ENCODE data around the gene RANGAP1. TPM values are rescaled to one million over a fixed set of nuclear protein-coding genes. Genes with fewer than 3 reads are reported as not detected.
A peak's percentile ranks its signal among the peaks of the same experiment; 100 is the strongest.

RANGAP1 gene, protein sequence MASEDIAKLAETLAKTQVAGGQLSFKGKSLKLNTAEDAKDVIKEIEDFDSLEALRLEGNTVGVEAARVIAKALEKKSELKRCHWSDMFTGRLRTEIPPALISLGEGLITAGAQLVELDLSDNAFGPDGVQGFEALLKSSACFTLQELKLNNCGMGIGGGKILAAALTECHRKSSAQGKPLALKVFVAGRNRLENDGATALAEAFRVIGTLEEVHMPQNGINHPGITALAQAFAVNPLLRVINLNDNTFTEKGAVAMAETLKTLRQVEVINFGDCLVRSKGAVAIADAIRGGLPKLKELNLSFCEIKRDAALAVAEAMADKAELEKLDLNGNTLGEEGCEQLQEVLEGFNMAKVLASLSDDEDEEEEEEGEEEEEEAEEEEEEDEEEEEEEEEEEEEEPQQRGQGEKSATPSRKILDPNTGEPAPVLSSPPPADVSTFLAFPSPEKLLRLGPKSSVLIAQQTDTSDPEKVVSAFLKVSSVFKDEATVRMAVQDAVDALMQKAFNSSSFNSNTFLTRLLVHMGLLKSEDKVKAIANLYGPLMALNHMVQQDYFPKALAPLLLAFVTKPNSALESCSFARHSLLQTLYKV
- total RNA-seq (2014; rRNA removed), result 110 and 135 TPM in 2 replicates
- 104 TPM for polyA plus RNA-seq (2012)

DNA sequence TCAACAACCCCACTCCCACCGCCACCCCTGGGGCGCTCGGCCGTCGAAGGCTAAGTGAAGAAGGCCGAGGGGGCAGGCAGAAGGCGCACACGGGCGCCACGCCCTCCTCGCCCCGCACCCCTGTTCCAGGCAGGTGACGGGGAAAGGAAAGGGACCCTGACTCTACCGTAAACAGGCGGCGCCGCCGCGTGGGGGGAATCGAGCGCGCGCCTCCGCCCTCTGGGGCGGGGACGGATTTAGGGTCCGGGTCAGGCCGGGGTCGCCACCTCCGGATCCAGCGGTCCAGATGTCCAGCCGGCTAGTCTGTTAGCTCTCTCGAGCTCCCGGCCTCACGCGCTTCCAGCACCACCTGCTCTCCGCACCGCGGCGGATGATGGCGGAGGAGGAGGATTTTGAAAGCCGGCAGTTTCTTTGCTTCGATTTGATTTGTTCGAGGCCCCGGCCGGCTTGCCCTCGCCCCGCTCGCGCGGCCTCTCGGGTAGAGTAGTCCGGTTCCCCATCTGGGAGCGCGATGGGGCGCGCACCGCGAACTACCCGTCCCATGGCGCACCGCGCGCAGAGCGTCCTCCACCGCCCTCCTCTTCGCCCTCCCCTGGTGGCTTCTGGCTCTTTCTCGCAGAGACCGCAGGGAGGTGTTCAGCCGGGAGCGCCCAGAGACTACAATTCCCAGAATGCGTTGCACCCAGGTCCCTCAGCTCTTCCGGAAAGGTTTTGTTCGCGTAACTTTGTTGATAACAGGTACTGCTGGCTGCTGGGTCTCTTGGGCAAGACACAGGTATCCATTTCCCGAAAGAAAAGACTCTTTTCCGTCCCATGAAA, at the start of gene RANGAP1:
RANGAP1 (minus strand) TSS at position 368 of the 819 bp plus-strand sequence. CDS start 5,143 bp downstream, outside the sequence.
- peak; percentile 98 for DNase-seq (ENCODE audit: low read depth)

DNA sequence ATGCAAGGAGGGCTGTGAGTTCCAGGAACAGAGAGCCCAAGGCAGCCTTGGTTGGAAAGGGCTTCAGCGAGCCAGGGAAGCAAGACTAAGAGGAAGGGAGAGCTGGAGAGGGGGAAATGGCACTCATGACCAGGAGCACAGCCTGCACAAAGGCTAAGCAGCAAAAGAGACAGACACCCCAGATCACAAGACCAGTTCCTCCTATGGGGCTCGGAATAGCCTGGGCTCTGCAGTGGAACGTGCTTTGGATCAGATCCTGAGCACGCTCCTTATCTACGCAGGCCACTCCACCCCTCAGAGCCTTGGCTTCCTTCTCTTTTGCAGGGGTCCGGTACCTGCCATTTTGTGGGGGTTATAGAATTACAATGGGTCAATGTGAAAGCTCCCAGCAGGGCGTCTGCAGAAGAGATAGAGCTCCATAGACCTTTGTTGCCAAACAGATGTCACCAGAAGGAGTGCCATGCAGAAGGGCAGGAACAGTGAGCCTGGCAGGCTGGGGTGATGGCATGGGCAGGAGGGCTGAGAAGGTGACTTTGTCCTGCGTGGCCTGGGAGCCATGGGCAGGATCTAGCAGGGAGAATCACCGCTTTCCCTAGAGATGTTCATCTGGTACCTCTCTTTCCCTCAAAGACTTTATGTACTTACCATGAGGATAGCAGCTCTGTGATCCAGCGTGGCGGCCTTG, 49.1 kb upstream of the RANGAP1 start:
- no peak for DNase-seq (ENCODE audit: low read depth)

DNA sequence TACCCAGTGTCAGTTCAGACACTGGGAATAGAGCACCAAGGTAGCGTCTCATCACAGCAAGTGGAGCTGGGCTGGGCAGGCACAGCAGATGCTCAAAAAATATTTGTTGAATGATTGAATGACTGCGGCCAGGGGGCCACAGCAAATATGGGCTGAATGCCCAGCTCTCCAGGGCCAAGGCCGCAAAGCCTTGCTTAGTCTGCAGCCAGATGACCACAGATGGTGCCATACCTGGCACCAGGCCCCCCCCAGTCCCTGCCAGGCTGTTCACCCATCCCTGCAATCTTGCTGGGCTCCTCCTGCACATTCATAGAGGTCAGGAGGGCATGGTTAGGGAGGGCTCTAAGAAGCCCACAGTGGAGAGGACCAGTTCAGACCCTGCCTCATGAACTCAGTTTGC, 48.2 kb upstream of the RANGAP1 start:
- DNase-seq (ENCODE audit: low read depth), result no peak

DNA sequence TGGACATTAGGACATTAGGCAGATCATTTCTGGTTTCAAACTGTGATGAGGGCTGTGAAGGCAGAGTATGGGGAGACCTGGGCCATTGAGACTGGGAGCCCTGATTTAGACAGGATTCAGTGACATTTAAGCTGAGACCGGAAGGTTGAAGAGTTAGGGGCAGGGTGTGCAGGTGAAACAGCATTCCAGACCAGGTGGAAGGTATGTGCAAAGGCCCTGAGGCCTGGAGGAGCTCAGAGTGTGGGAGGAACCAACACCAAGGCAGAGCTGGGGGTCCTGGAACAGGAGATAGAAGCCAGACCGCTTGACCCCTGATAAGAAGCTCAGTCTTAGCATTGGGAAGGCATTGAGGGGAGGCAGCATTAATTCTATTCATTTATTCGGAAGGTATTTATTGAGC, 47.8 kb upstream of the RANGAP1 start:
- DNase-seq (ENCODE audit: low read depth), result no peak

DNA sequence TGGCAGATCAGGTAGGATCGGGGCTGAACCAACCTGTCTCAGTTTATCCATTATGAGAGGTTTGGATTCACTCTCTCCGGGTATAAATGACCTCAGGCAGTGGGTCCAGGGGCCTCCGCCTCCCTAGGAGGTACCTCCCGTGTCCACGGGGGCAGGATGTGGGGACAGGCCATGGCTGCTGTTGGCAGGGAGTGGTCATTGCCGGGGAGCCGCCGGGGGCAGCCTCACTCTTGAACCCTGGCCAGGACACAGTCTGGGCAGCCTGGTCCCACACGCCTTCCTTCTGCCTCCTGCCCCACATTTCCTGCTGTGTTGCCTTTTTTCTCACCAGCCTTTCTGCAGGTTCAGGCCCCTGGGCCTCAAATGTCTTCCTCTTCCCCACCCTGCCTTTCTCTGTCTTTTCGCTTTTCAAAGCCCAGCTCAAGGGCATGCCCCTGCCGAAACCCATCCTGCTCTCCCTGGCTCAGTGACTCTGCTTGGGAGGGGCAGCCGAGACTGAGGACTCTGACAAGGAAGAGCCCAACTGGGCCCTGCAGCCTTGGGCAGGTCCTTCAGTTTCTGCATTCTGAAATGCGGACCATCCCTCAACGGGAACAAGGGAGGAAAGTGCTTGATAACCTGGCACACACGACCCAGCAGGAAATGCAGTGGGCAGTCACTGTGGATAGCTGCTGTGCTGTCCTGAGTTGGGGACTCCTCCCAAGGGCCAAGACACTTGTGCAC, 46.4 kb upstream of the RANGAP1 start:
- no peak for DNase-seq (ENCODE audit: low read depth)

DNA sequence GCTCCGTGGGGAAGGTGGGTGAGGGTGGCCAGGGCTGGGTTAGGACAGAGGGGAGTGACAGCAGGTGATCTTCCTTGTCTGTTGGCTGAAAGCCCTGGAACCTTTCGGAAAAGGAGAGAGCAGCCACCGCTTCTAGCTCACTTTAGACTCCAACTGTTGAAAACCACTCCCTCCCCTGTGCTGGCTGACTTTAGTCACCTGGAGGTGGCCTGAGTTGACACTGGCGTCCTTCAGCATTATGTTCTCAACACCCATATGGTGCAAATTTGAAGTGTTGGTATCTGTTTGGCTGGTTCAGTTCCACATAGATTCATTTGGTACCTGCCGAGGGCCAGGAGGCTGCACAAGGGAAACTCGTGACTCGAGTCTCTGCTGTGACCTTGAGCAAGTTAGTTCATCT, 44.2 kb upstream of the RANGAP1 start:
- DNase-seq (ENCODE audit: low read depth), result no peak

DNA sequence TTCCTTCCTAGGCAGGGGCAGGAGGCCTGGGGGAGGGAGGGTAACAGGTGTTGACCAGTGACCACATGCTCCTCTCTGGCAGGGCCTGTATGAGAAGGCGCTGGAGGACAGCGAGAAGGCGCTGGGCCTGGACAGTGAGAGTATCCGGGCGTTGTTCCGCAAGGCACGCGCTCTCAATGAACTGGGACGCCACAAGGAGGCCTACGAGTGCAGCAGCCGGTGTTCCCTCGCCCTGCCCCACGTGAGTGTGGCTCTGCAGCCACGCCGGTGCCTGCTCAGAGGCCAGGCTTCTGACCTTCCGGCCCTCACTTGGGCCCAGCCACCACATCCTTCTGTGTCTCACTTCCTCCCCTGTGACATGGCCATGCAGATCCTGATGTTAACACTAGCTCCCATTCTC, 41.1 kb upstream of the RANGAP1 start:
- peak; percentile 40 for DNase-seq (ENCODE audit: low read depth)

DNA sequence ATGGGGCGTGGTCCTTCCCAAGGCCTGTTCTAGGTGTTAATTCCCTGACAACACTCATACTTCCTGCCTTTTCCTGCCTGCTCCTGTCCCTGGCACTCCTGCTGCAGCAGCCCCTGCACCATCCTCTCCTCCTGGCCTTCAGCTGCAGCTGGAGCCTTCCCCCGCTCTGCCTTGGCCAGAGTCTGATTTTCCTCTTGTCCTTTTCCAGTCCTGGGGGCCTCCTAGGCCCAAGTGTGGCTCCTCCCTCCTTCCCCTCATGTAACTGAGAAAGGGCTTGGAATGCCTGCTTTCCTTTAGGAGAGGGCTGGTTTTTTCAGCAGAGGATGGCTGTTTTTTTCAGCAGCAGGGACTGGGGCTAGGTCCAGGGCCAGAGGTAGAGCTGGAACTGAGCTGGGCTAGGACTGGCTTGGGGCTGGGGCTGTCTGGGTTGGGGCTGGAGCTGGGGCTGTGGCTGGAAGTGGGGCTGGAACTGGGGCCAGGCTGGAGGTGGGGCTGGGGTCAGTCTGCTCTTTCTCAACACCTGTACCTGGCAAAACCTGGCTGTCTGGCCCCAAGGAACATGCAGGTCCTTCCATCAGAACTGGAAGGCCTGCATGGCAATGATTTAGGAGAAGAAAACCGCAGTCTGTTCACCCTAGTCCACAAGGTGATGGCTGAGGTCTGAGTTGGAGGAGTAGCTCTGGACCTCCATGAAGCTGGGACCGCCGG, 39.0 kb upstream of the RANGAP1 start:
- no peak for DNase-seq (ENCODE audit: low read depth)

DNA sequence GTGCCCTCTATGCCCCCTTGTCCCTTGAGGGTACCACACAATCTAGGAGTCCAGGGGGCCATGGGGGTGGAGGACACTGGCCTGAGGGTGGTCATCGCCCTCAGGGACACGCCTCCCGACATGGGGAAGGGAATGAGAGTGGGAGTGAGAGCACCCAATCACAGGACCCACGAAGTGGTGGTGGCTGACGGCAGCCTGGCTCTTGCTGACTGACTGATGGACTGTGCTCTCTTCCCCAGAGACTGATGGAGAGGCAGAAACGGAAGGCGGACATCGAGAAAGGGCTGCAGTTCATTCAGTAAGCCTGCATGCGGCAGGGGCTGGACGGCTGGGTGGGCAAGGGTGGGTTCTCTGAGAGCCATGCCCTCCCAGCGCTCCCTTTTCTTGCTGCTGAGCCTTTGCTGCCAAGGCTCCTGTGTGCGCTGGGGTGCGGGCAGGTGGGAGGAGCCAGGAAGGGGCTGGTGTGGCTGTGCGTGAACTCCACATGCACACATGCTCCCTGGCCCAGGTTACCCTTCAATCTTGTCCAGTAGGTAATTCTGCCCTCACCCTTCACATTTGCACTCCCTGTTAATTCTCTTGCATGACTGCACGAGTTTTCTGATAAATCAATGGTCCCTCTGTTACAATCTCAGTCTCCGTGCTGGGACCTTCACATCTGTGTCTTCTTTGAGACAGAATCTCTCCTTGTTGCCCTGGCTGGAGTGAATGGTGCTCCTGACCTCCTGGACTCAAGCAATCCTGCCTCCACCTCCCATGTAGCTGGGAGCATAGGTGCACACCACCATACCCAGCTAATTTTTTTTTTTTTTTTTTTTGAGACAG, 34.6 kb upstream of the RANGAP1 start:
- no peak for DNase-seq (ENCODE audit: low read depth)

DNA sequence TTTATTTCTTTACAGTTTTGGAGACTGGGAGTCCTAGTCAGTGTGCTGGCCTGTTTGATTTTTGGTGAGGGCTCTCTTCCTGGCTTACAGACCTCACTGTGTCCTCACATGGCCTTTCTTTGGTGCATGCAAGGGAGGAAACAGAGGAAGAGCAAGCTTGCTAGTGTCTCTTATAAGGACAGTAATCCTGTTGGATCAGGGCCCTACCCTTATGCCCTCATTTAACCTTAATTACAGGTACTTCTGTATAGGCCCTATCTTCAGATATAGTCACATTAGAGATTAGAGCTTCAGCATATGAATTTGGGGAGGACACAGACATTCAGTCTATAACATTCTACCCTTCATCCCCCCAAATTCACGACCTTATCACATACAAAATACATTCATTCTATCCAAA, 29.6 kb upstream of the RANGAP1 start:
- no peak for DNase-seq (ENCODE audit: low read depth)

DNA sequence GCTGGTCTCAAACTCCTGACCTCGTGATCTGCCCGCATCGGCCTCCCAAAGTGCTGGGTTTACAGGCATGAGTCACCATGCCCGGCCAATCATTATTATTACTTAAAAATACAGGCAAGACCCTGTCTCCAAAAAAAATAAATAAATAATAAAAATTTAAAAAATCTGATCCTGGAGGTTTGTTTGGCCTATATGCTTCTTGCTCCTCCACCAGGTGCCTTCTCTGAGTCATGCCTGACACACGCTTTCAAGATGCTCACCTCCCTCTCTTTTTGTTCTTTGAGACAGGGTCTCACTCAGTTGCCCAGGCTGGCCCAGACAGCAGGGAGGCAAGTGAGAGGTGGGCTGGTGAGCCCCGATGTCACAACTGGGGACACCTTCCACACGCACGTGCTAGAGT, 28.8 kb upstream of the RANGAP1 start:
- DNase-seq (ENCODE audit: low read depth), result no peak

DNA sequence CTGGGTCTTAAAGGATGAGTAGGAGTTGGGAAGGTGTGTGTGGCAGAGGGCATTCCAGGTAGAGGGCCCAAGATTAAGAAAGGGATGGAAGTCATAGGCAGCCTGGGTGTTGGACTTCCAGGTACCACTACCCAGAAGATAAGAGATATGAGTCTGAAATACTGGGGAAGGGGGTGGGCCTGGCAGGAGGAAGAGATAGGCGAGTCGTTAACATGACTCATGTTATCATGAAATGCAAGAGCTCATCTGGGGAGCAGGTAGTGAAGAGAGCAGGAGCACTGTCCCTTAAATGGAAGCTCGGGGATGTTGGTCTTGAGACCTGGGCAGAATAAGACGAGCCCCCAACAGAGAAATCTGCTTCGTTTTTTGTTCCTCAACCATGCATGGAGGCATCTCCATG, 25.5 kb upstream of the RANGAP1 start:
- no peak for DNase-seq (ENCODE audit: low read depth)

DNA sequence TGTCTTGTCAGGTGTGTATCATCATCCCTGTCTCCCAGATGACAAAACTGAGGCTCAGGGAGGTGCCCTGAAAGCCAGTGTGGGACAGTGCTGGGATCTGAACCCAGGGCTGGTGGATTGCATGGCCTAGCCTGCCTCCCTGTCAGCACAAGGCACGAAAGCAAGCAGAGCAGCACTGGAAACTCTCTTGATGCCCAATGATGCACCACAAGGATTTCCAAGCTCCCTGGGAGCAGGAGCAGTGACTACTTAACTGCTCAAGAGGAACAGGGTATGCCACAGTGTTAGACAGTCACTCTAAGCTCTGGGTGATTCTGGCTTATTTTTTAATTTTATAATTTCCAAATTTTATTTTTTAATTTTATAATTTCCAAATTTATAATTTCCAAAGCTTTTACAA, 24.3 kb upstream of the RANGAP1 start:
- DNase-seq (ENCODE audit: low read depth), result no peak

DNA sequence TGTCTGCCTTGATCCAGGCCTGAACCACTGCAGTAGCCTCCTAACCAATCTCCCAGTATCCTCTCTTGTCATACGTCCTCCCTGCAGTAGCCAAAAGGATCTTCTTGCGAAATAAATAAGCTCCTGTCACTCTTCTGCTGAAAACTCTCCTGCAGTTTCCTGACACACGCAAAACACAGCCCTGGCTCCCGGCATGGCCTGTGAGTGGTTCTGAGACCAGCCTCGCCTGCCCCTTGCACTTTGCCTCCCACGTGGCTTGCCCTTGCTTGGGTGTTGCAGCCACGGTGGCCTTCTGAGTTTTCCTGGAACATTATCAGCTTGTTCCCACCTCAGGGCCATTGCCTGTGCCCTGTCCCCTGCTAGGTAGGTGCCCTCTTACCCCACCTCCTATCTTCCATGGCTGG, 22.6 kb upstream of the RANGAP1 start:
- no peak for DNase-seq (ENCODE audit: low read depth)

DNA sequence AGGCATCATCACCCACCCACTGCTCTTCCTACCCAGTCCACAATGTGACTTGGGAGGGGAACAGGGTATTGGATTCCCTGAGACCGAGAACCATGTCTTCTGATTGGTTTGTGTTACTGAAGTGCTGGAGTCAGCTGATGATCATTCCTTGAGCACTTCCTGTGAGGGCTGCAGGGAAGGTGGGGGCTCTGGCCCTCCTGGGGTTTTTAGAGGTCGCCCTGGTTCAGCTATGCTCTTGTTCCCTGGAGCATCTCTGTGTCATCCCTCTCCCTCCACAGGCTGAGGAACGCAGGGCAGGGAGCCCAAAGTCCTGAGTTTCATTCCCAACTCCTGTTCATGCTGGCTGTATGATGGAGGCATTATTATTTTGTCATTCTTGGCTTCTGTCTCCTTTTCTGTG, 22.1 kb upstream of the RANGAP1 start:
- peak; percentile 72 for DNase-seq (ENCODE audit: low read depth)

DNA sequence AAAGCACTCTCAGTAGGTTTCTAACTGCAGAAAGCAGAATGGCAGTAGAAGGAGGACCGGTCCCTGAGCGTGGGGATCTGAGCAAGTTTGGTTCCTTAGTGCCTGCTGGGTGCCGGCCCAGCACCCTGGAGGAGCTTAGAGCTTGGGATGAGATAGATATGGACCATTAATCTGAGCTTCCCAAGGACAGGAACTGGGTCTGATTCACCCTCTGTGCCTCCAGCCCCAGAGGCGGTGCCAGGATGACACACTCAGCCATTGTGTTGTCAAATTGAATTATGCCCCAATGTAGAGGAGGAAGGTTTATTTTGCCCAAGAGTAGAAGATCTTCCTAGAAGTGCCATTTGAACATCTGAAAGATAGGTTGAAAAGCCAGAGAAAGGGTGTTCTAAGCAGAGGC, 19.7 kb upstream of the RANGAP1 start:
- DNase-seq (ENCODE audit: low read depth), result peak; percentile 76

DNA sequence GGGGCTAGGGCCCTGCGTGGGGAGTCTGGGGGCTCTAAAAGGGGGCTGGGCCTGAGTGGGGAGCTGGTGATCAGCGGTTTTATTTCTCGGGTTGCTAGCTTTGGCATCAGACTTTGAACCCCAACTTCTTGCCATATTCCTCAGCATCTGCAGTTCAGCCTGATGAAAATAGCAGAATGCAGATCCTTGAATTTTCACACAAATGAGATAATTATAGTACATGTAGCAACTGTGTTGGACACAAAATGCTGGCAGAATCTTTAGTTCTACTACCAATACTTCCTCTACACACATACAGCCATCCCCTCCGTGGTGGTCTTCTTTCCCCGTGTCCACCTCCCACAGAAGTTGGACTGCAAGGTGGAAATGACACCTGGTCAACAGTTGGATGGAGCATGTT, 16.8 kb upstream of the RANGAP1 start:
- DNase-seq (ENCODE audit: low read depth), result no peak

DNA sequence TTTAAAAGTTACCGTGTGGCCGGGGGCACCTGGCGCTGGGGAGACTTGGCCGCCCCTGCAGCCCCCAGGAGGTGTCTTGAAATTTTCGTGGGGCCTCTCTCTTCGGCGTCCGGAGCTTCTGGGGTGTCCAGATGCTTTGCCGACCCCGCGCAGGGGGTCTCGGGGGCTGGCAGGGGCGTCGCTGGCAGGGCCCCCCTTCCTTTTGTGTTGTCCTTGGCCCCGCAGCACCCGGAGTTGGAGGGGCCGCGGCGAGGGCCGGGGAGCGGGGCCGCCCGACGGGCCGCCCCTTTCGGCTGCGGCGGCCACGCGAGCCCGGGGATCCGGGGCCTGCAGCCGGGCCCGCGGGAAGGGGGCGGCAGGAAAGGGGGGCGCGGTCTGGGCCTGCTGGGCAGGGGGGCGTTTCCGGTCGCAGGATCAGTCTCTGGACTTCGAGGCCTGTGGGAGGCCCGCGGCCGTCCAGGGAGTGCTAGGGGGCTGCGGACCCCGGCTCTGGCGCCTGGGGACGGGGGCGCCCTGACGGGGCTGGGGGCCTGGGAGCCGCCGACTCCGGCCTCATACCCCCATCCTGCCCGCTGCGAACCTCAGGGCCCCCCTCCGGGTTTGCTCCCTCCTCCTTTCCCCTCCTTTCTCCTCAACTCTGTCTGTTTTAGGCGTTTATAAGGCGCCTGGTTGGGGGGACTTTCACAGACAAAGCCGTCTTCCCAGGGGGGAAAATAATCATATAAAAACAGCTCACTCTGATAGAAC, 16.2 kb upstream of the RANGAP1 start:
- DNase-seq (ENCODE audit: low read depth), result no peak
